ENCODE results near the gene SLC10A3. TPM values are rescaled to one million over a fixed set of nuclear protein-coding genes. Genes with fewer than 3 reads are reported as not detected.
"Not testable (repeated sequence)": the region's sequence is repeated elsewhere in the genome, so short reads cannot be mapped to it uniquely, and the experiment has no call there.

SLC10A3 gene
- total RNA-seq, 1 experiment from 2014 or later, result 26.9 TPM

DNA sequence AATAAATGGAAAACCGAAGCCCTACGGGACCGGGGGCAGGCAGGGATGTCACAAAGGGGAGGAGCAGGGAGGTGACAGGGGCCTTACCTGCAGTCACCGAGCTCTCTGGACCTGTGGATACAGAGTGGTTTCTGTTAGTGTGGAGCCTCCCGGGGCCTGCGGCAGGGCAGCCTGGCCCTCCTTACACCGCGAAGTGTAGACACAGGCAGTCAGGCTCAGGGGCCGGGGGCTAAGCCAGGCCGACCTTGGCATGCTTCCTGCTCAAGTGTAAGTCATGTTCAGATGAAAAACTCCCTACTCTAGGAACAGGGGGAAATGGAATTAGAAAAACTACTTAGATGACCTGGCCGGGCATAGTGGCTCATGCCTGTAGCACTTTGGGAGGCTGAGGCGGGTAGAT, 21.3 kb upstream of the SLC10A3 start:
- DNase-seq (ENCODE audit: low read depth), result no peak

DNA sequence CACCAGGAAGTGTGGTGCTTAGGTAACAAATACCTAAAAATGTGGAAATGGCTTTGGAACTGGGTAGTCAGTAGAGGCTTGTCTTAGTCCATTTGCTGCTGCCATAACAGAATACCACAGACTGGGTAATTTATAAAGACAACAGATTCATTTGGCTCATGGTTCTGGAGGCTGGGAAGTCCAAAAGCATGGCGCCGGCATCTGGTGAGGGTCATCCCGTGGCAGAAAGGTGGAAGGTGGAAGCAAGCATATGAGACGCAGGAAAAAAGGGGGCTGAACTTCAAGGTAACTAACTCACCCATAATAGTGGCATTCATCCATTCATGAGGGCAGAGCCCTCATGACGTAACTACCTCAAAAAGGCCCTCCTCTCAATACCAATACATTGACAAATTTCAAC, 19.0 kb upstream of the SLC10A3 start:
- DNase-seq (ENCODE audit: low read depth), result no peak

DNA sequence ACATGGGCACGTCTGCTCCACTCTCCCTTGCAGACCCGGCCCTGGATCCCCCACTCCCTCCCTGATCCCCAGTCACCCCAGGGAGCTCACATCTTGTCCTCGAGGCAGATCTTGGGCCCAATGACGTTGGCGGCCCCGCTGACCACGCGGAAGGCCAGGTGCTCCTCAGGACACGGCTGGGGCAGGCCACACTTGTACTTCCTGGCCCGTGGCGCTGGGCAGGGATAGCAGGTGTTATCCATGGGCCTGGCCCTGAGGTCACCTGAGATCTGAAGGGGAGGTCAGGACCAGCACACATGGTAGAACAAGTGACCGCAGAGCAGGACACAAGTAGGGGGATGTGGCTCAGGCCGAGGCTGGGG, 17.9 kb upstream of the SLC10A3 start:
- DNase-seq (ENCODE audit: low read depth), result no peak

DNA sequence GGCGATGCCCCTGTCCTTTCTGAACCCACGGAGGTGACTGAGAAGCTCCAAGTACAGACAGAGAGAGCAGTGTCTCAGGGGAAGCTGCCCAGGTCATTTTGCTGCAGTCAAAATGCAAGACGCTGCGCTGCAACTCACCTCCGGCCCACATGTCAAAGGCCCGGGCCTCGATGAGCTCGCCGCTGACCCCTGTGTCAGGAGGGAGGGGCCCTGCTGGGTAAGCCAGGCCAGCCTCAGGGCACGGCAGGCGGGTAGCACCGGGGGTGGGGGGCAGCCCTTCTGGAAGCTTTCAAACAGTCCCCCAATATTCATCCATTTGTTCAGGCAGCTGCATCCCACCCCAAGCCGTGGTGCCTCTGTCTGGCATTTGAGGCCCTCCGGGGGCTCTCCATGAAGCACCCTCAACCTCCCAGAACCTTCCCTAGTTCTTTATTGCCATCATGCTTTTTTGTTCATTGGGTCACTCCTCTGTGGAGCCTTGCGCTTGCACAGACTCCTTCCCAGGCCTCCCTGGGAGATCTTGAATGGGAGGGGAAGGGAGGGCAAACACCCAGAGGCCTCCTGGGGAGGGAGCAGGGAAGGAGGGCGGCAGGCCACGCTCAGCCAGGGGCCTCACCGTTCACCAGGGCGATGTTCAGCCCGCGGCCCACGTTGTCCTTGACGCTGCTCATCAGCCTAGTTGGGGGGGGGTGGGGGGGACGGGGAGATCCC, 17.4 kb upstream of the SLC10A3 start:
- no peak for DNase-seq (ENCODE audit: low read depth)

GRCh38 chrX:154506483-154507332, 16.3 kb upstream of the SLC10A3 start:
- no peak for DNase-seq (ENCODE audit: low read depth)

DNA sequence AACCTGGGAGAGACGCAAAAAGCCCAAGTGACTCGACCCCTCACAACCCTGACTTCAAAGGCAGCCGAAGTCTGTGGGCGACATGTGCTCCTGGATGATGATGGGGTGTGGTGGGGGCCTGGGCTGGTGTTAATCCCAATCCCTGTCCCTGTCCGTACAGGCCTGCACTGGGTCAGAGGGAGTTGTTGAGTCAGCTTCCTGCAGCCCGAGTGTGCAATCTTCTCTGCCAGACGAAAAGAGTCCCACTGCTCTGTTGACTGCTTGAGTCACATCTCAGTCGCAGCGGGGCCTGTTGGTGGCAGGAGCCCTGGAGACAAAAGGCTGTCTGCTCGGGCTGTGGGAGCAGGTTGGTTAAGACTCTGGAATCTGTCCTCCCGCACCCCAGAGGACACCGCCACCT, 15.3 kb upstream of the SLC10A3 start:
- peak; percentile 68 for DNase-seq (ENCODE audit: low read depth)

- DNase-seq (ENCODE audit: low read depth), result no peak
Observed at GRCh38 chrX:154502989-154503388, 12.6 kb upstream of the SLC10A3 start.

GRCh38 chrX:154502098-154502497, 11.7 kb upstream of the SLC10A3 start:
- DNase-seq (ENCODE audit: low read depth), result no peak

- not testable (repeated sequence) for DNase-seq (ENCODE audit: low read depth)
Observed at GRCh38 chrX:154501423-154501822, 11.0 kb upstream of the SLC10A3 start.

- DNase-seq (ENCODE audit: low read depth), result not testable (repeated sequence)
Observed at GRCh38 chrX:154496591-154497137, 6.2 kb upstream of the SLC10A3 start.

- no peak for DNase-seq (ENCODE audit: low read depth)
Observed at GRCh38 chrX:154495472-154495922, 5.1 kb upstream of the SLC10A3 start.

DNA sequence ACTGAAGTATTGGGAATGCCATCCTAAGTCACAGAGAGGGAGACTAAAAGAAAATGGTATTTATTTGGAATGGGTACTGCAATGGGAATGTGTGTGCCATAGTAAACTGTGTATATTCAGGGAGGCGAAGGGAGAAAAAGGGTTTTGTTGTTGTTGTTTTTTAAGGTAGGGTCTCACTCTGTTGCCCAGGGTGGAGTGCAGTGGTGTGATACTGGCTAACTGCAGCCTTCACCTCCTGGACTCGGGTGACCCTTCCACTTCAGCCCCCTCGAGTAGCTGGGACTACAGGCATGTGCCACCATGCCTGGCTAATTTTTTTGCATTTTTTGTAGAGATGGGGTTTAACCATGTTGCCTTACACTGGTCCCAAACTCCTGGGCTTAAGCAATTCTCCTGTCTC, 4.3 kb upstream of the SLC10A3 start:
- DNase-seq (ENCODE audit: low read depth), result no peak

GRCh38 chrX:154490021-154490413, 412 bp downstream of the SLC10A3 start:
- peak; percentile 55 for DNase-seq (ENCODE audit: low read depth)

DNA sequence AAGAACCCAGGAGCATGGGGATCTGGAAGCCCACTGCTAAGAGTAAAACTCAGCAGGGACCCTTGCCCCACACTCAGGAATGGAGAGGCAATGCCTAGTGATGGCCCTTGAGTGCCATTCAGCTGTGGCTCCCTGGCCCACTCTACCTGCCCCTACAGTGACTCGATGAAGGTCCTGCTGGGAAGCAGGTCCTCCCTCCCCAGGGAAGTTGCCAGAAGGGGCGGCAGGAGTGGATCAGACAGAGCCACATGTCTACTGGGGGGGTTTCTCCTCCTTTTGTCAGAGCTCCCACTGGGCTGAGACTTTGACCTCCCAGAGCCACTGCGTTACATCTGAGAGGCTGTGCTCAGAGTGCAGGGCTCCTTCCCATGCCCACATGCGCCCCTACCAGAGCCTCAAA, 1.2 kb downstream of the SLC10A3 start:
- no peak for DNase-seq (ENCODE audit: low read depth)

GRCh38 chrX:154488336-154489075, 1.9 kb downstream of the SLC10A3 start:
- no peak for DNase-seq (ENCODE audit: low read depth)

DNA sequence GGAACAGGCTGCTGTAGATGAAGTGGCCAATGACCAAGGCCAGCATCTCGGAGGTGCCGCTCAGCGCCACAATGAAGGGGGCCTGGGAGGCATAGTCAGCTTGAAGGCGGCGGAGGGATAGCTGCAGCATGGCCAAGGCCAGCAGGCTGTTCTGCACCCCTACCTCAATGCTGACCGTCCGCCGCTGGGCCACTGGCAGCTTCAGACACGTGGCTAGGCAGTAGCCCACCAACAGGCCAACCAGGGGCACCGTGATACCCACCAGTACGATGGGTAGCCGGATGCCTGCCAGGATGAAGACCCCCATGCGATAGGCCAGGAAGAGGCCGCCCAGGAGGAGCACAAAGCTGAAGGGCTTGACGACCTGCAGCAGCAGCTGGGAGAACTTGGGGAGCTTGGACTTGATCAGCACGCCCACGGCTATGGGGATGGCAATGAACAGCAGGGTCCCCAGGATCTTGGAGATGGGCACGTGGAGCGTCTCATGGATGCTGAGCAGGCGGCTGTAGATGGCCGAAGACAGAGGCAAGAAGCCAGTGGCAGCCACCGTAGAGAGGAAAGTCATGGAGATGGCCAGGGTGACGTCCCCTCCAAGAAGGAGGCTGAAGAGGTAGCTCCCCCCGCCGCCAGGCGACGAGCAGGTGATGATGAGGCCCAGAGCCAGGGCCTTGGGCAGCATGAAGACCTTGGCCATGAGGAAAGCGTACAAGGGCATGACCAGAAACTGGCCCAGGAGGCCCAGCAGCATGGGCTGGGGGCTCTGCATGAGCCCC, 2.7 kb downstream of the SLC10A3 start:
- DNase-seq (ENCODE audit: low read depth), result no peak

- DNase-seq (ENCODE audit: low read depth), result no peak
Observed at GRCh38 chrX:154486396-154487207, 3.8 kb downstream of the SLC10A3 start, which contains the start of gene UBL4A. UBL4A (minus strand) TSS chrX:154486615; CDS start chrX:154486584, 31 bp downstream.

DNA sequence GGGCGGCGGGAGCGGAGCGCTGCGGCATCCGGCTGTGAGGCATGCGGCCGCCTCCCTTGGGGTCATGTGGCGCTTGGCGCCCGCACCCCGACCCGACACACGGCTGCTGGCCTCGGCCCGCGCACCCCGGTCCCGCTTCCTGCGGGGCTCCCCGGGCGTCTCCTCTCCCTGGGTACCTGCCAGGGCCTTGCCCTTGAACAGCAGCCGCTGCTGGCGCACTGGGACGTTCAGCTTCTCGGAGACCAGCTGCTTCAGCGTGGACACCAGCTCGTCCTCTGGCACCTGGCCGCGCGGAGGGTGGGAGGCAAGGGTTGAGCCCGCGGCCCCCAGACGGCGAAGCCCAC, 4.4 kb downstream of the SLC10A3 start:
- DNase-seq (ENCODE audit: low read depth), result no peak

DNA sequence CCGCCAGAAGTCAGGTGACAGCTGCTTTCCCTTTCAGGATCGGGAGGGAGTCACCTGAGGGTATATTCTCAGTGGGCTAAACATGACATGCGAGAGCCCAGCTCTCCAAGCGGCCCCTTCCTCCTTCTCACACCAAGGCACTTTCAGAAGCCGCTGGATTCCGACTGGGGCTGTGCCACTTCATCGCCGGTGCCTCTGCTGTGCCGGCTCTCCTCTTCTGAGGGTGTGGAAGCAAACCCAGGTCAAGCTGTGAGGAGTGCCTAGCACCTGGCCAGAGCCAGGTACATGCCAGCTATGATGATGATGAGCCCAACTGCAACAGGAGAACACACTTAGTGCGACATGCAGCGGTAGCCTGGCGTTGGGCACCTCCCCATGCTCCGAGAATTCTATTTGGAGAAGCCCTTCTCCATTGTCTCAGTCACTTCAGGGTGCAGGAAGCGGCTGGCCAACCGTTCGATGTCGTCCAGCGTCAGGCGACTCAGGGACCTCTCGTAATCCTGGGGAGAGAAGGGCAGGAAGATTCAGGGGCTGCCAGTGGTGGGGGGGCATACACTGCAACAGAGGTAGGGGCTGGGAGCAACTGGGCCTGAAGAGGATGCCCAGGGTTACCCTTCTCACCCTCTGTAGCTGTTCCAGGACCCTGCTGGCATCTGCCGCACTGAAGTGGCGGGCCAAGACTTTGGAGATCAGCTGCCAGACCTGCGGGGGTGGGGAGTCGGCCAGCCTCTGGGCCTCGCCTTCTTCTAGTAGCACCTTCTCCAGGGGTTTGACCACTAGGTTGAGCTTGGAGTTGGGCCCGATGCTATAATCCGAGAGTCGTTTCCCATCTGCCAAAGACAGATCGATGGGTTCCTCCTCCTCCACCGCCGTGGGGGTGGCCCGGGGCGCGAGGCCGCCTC, 5.0 kb downstream of the SLC10A3 start:
- DNase-seq (ENCODE audit: low read depth), result no peak

Measured in HT1080 (cell line).